HepG2 (cell line): Measurements from ENCODE around the gene TROAP. TPM values are rescaled to one million over a fixed set of nuclear protein-coding genes. Genes with fewer than 3 reads are reported as not detected.
"Not testable (repeated sequence)": the region's sequence is repeated elsewhere in the genome, so short reads cannot be mapped to it uniquely, and the experiment has no call there.

ENCODE experiments used
- ATAC-seq: fragments of 200-7000 bp; cut with Tn5 transposase; 3 replicates; pipeline ENCODE4 v1.9.1; 2020; ENCODE audit warnings: mild to moderate bottlenecking, moderate library complexity
- BruUV-seq: library from RNA; stranded (reverse); fragments of 400-500 nt; replicated peaks from 2 replicates; lab custom pipeline; 2021; lab: Mats Ljungman, UMichigan
- CTCF ChIA-PET: fragments of 300-600 bp; formaldehyde crosslinking; extraction: SDS; loops from one replicate; lab custom pipeline; 2021; ENCODE audit warnings: low total read pairs, inconsistent platforms, low intra/inter-chr PET ratio; lab: Yijun Ruan, JAX
- POLR2A ChIA-PET: fragments of 350-600 bp; sonication (Branson Sonifier 250); formaldehyde crosslinking; loops from one replicate; lab custom pipeline; 2020; ENCODE audit warnings: antibody characterized with exemption, inconsistent platforms; lab: Yijun Ruan, JAX
- DNase-seq: peaks from one replicate; pipeline ENCODE4 v3.0.0-alpha.2; 2015; ENCODE audit warnings: low spot score
- FAIRE-seq: peaks from 3 replicates; lab custom pipeline; 2011; peaks lifted over from hg19 to GRCh38; lab: Jason Lieb, UNC
- H2AFZ ChIP-seq: one replicate; pipeline ENCODE4 v1.6.1; 2011; ENCODE audit warnings: low read length, inconsistent platforms
- H3K27ac ChIP-seq: fragments of 300-600 bp; 3 replicates; pipeline ENCODE4 v1.8.0; 2011; ENCODE audit warnings: mixed run types, mild to moderate bottlenecking, mixed read lengths, low read length, inconsistent platforms; ENCODE audit not compliant: insufficient read depth; ENCODE audit errors: extremely low read length
- H3K27me3 ChIP-seq, 2 experiments: fragments of 200-600 bp in 1 of 2; 2 replicates in 1 of 2; 3 replicates in 1 of 2; pipeline versions ENCODE4 v1.6.0 to v1.8.0; 2011; ENCODE audit warnings: low read length in 2 of 2, mild to moderate bottlenecking in 2 of 2, moderate library complexity in 2 of 2, inconsistent platforms in 1 of 2; ENCODE audit not compliant: insufficient read depth in 2 of 2, control insufficient read depth in 1 of 2
- H3K36me3 ChIP-seq, 2 experiments: fragments of 200-600 bp in 1 of 2; replicated peaks in 1 of 2; 2 replicates in 1 of 2; 3 replicates in 1 of 2; pipeline versions ENCODE4 v1.5.1 to v1.8.0; 2011; ENCODE audit warnings: low read length in 2 of 2, inconsistent platforms in 1 of 2; ENCODE audit not compliant: insufficient read depth in 2 of 2, control insufficient read depth in 1 of 2
- H3K4me1 ChIP-seq: 2 replicates; pipeline ENCODE4 v1.5.1; 2012; ENCODE audit warnings: low read length, inconsistent platforms; ENCODE audit not compliant: insufficient read depth
- H3K4me2 ChIP-seq: 2 replicates; pipeline ENCODE4 v1.6.0; 2011; ENCODE audit warnings: low read depth, low read length, inconsistent platforms
- H3K4me3 ChIP-seq, 3 experiments: fragments of 200-600 bp in 1 of 3; sonication (generic), shearing (Covaris generic) in 1 of 3; replicated peaks in 1 of 3; 2 replicates each; pipeline ENCODE4 v1.5.1; 2011 to 2016; ENCODE audit warnings: low read length in 3 of 3, inconsistent platforms in 2 of 3, low read depth in 2 of 3, mild to moderate bottlenecking in 2 of 3, control low read depth in 1 of 3, mixed read lengths in 1 of 3; ENCODE audit not compliant: insufficient read depth in 1 of 3
- H3K79me2 ChIP-seq: one replicate; pipeline ENCODE4 v1.6.1; 2011; ENCODE audit warnings: low read length, inconsistent platforms; ENCODE audit not compliant: insufficient read depth
- H3K9ac ChIP-seq: 2 replicates; pipeline ENCODE4 v1.6.0; 2011; ENCODE audit warnings: mild to moderate bottlenecking, low read depth, low read length, inconsistent platforms; ENCODE audit not compliant: insufficient read depth
- H3K9me3 ChIP-seq: 2 replicates; pipeline ENCODE4 v1.5.1; 2012; ENCODE audit warnings: mild to moderate bottlenecking, low read length
- H4K20me1 ChIP-seq: 2 replicates; pipeline ENCODE4 v1.6.0; 2011; ENCODE audit warnings: inconsistent platforms, mild to moderate bottlenecking, low read length, moderate library complexity; ENCODE audit not compliant: insufficient read depth
- NR2F6 ChIP-seq, 2 experiments: IDR thresholded peaks; 2 replicates each; pipeline ENCODE4 v1.6.1; 2016; ENCODE audit warnings: antibody characterized with exemption in 1 of 2, mild to moderate bottlenecking in 1 of 2
- PAX8 ChIP-seq: sonication (generic); formaldehyde crosslinking; IDR thresholded peaks from 2 replicates; pipeline ENCODE4 v1.8.0; 2022; ENCODE audit warnings: mild to moderate bottlenecking, missing genetic modification reagents, borderline replicate concordance
- ZBTB38 ChIP-seq: sonication (generic); formaldehyde crosslinking; IDR thresholded peaks from 2 replicates; pipeline ENCODE4 v1.5.1; 2020; ENCODE audit warnings: mild to moderate bottlenecking, missing genetic modification reagents
- ZNF556 ChIP-seq: sonication (generic); formaldehyde crosslinking; IDR thresholded peaks from 2 replicates; pipeline ENCODE4 v1.4.0; 2020; ENCODE audit warnings: mild to moderate bottlenecking, missing genetic modification reagents, borderline replicate concordance
- ZNF574 ChIP-seq: sonication (generic); formaldehyde crosslinking; IDR thresholded peaks from 2 replicates; pipeline ENCODE4 v1.4.0; 2020; ENCODE audit warnings: missing genetic modification reagents
- WGBS: methylation state at CpG from one replicate; pipeline ENCODE4 v1.1.6; 2017; ENCODE audit warnings: low lambda C conversion rate; 5-methylcytosine and 5-hydroxymethylcytosine counted together
- in situ Hi-C: cut with HindIII; loops from 2 replicates; pipeline ENCODE4 v1.10.0; 2017; ENCODE audit warnings: low pct_unique_long_range_greater_than_20kb; ENCODE audit not compliant: extremely low pct_ligation_motif_present
- intact Hi-C: fragments of 100-400 bp; cut with micrococcal nuclease; formaldehyde crosslinking; loops from one replicate; pipeline ENCODE4 v1.10.0; 2022; ENCODE audit not compliant: unreplicated experiment
- polyA plus RNA-seq, 8 experiments: library from polyadenylated mRNA; depleted of rRNA in 3 of 8; stranded (reverse) in 7 of 8; unstranded in 1 of 8; fragments of >200 nt; fragmentation: Illumina TruSeq in 4 of 8; extraction: Trizol in 4 of 8; gene quantifications; 2 replicates each; pipeline versions ENCODE4 v1.2.1 to v1.2.3, GENCODE V29; 2011 to 2016; ENCODE audit warnings: low read depth in 4 of 8, missing spikeins in 1 of 8, mixed read lengths in 1 of 8; ENCODE audit not compliant: insufficient read depth in 1 of 8
- total RNA-seq, 5 experiments: library from RNA; depleted of rRNA; stranded (reverse); fragments of >200 nt; fragmentation: Illumina TruSeq; extraction: Trizol; gene quantifications; 2 replicates each; pipeline ENCODE4 v1.2.3, GENCODE V29; 2016; ENCODE audit warnings: low read depth in 1 of 5

TROAP gene
- total and polyA plus RNA-seq, 2 of the 13 experiments (the other 11 are each of a cell fraction or from before 2014, with no cell fraction given), result 22.5 to 30.9 TPM

GRCh38 chr12:49309386-49309785 is 13.7 kb upstream of the TROAP start:
- no peak for ATAC-seq
- H2AFZ ChIP-seq, result no peak overlapping the region
- 46% methylated on average over 7 of the region's 7 CpGs for WGBS
- POLR2A ChIA-PET, result no interaction called here
- no peak overlapping the region for H3K27ac ChIP-seq
- H3K9me3 ChIP-seq, result no peaks in the 10 kb centered on the region
- BruUV-seq, result no TSS peak
- H3K36me3 ChIP-seq, result no peaks in the 10 kb centered on the region
- intact Hi-C loops (no loop called here), in situ Hi-C loops (no loop called here)
- H3K4me1 ChIP-seq, result peaks cover 13% of the 10 kb centered on the region
- peaks cover 0 to 1% of the 10 kb centered on the region in 2 experiments; a peak in 2 of 5 replicates for H3K27me3 ChIP-seq
- H3K4me2 ChIP-seq, result no peak overlapping the region
- no peaks in the 10 kb centered on the region for H3K79me2 ChIP-seq
- FAIRE-seq, result no peak
- H3K4me3 ChIP-seq, result no peak overlapping the region
- CTCF ChIA-PET, result no interaction called here
- H4K20me1 ChIP-seq, result no peaks in the 10 kb centered on the region
- H3K9ac ChIP-seq, result no peak overlapping the region
- TF ChIP-seq PAX8 (CRISPR knock-in tag) (no peak), ZNF574 (CRISPR knock-in tag) (no peak), ZBTB38 (no peak), ZNF556 (CRISPR knock-in tag) (no peak), NR2F6 (IDR thresholded peaks at IDR 0.05) (no peak), NR2F6 (CRISPR knock-in tag; IDR thresholded peaks at IDR 0.05) (no peak)
- TF ChIP-seq, all 625 proteins: peak for 0
- DNase-seq, result no peak

- POLR2A ChIA-PET, H4K20me1 ChIP-seq, H3K79me2 ChIP-seq, H3K27ac ChIP-seq, BruUV-seq, H3K4me2 ChIP-seq, H2AFZ ChIP-seq, CTCF ChIA-PET, intact Hi-C loops, H3K36me3 ChIP-seq, in situ Hi-C loops, H3K9me3 ChIP-seq, ATAC-seq, H3K9ac ChIP-seq, H3K4me3 ChIP-seq, DNase-seq, FAIRE-seq, H3K27me3 ChIP-seq: not testable (repeated sequence)
- H3K4me1 ChIP-seq, result peaks cover 20% of the 10 kb centered on the region
- 19% methylated on average over 3 of the region's 3 CpGs for WGBS
These were observed 12.5 kb upstream of the TROAP start for GRCh38 chr12:49310451-49311000.
